Activated CD4-positive, alpha-beta memory T cell treated with anti-CD3 and anti-CD28 coated beads for 36 hours (primary cell): ENCODE data around the gene BTLA. TPM values are rescaled to one million over a fixed set of nuclear protein-coding genes. Genes with fewer than 3 reads are reported as not detected.

Experiments
- CTCF ChIA-PET: fragments of 350-600 bp; sonication (Branson Sonifier 250); formaldehyde crosslinking; loops from one replicate; lab custom pipeline; 2021; ENCODE audit warnings: antibody characterized with exemption, inconsistent platforms; lab: Charles Lee
- POLR2A ChIA-PET: fragments of 350-600 bp; sonication (Branson Sonifier 250); formaldehyde crosslinking; loops from one replicate; lab custom pipeline; 2021; ENCODE audit warnings: antibody characterized with exemption; lab: Charles Lee
- DNase-seq: peaks from one replicate; pipeline ENCODE4 v3.0.0-alpha.2; 2020
- H3K27ac Mint-ChIP-seq: one replicate; pipeline ENCODE4 v1.8.0; 2021; ENCODE audit warnings: mixed read lengths
- H3K27me3 Mint-ChIP-seq: one replicate; pipeline ENCODE4 v1.8.0; 2021; ENCODE audit warnings: mixed read lengths
- H3K36me3 Mint-ChIP-seq: one replicate; pipeline ENCODE4 v1.8.0; 2021; ENCODE audit warnings: mixed read lengths
- H3K4me1 Mint-ChIP-seq: one replicate; pipeline ENCODE4 v1.8.0; 2021; ENCODE audit warnings: low read depth, mixed read lengths
- H3K4me3 Mint-ChIP-seq: one replicate; pipeline ENCODE4 v1.8.0; 2021; ENCODE audit warnings: mild to moderate bottlenecking, mixed read lengths
- H3K9me3 Mint-ChIP-seq: one replicate; pipeline ENCODE4 v1.8.0; 2021; ENCODE audit warnings: mixed read lengths
- intact Hi-C: fragments of 100-400 bp; cut with micrococcal nuclease; formaldehyde crosslinking; loops from one replicate; pipeline ENCODE4 v1.15.1; 2023
- total RNA-seq, 2 experiments: library from RNA; stranded (reverse); gene quantifications; one replicate each; pipeline ENCODE4 v1.2.3, GENCODE V29; 2021

Gene BTLA
- total RNA-seq, 2 experiments from 2014 or later, result 17.3 to 18.7 TPM

DNA sequence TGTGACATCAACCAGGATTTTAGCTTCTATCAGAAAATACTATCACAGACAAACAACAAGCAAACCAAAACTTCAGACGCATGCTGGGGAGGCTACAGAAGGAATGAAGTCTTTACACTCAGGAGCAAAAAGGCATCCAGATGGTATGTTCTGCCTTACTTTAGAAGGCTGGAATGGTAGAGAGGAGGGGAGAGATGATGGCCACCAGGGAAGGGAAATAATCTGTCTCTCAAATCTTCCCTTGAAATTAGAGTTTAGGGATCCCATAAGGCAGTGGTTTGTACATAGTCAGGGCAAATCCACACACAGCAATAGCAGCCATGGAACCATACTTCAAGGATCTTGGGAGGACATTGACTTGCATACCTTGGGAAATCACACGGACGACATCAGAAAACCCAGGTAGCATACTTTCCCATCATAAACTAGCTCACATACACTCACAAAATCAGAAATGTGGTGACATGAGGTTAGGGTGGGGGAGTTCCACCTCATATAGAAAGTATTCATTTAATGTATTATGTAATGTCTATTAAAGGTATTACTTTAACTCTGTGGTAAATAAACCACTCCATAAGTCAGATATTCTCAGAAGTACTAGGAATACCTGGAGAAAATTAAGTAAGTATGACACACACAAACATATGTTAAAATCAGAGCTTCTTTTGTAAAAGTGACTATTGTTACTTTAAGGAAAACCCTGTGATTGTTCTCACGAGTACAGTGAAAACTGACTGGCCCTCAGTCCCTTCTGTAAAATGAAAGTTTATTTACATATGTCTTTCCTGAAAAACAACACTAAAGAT lies 9.4 kb downstream of the BTLA start:
- DNase-seq, result no peak
- peaks cover 14% of the 10 kb centered on the region for H3K36me3 Mint-ChIP-seq
- CTCF ChIA-PET, result interaction anchor here (0.6 to 2.1 kb wide), 6 partner anchors 12 to 161 kb away, joined by 3 to 5 read pairs (median 4); partner anchors contain the start of gene CD200
- intact Hi-C loops, result loop anchor here (2.0 to 5.0 kb wide), 4 partner anchors 73 to 883 kb away; partner anchors contain the start of genes GCSAM and SLC35A5
- peaks cover 5% of the 10 kb centered on the region for H3K9me3 Mint-ChIP-seq
- peak overlapping the region; percentile 47 for H3K4me3 Mint-ChIP-seq
- H3K27ac Mint-ChIP-seq, result peak overlapping the region; percentile 68
- POLR2A ChIA-PET, result interaction anchor here (2.1 kb wide), 1 partner anchor 10 kb away, joined by 8 read pairs; the partner anchor contains the start of gene BTLA
- H3K27me3 Mint-ChIP-seq, result no peaks in the 10 kb centered on the region
- H3K4me1 Mint-ChIP-seq, result peaks cover 64% of the 10 kb centered on the region

DNA sequence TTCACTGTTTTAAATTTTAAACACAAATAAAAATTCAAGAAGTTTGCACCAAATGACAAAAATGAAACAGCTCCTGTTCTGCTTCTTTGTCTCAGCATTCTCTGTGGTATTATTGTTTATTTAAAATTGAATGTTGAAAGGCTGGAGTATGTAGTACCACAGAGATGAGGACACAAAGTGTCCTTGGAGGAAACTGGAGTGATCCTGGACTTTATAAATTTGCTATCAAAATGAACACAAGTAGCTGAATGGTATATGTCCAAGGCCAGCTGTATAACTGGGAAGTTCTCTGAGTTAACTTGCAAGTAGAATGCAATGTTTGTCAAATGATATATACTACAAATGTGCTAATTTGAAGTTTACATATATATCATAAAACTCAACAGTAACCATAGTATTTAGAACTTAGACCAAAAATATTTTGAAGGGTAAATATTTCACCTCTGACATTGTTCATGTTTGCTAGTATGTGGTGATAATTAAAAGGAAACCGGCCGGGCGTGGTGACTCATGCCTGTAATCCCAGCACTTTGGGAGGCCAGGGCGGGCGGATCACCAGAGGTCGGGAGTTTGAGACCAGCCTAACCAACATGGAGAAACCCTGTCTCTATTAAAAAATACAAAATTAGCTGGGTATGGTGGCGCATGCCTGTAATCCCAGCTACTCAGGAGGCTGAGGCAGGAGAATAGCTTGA lies 12.3 kb downstream of the BTLA start:
- ChIA-PET POLR2A (no interaction called here), CTCF (no interaction called here)
- intact Hi-C loops, result no loop called here
- Mint-ChIP-seq H3K36me3 (peaks cover 5% of the 10 kb centered on the region), H3K9me3 (no peaks in the 10 kb centered on the region), H3K27me3 (no peaks in the 10 kb centered on the region), H3K27ac (peak overlapping the region; percentile 39), H3K4me1 (peaks cover 63% of the 10 kb centered on the region), H3K4me3 (no peak overlapping the region)
- no peak for DNase-seq

DNA sequence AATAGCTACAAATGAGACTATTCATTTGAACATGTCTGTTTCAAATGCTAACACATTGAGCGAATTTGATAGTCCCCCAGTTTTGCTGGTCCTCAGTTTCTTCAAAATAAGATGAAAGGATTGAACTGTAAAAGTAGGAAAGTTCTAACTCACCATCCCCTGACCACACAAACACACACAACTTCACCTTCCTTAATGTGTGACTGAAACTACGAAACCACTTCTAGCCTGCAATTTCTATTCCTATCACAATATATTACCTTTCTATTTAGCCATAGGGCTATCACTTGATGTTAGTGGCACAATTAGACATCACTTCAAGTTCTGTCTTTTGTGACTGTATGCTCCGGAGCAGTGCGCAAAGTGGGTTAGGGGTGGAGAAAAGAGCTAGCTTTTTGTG lies 14.9 kb downstream of the BTLA start:
- H3K4me1 Mint-ChIP-seq, result peaks cover 59% of the 10 kb centered on the region
- intact Hi-C loops, result no loop called here
- no peaks in the 10 kb centered on the region for H3K9me3 Mint-ChIP-seq
- no peaks in the 10 kb centered on the region for H3K27me3 Mint-ChIP-seq
- no peak for DNase-seq
- CTCF ChIA-PET, result no interaction called here
- peaks cover 9% of the 10 kb centered on the region for H3K36me3 Mint-ChIP-seq
- H3K4me3 Mint-ChIP-seq, result no peak overlapping the region
- POLR2A ChIA-PET, result no interaction called here
- no peak overlapping the region for H3K27ac Mint-ChIP-seq

DNA sequence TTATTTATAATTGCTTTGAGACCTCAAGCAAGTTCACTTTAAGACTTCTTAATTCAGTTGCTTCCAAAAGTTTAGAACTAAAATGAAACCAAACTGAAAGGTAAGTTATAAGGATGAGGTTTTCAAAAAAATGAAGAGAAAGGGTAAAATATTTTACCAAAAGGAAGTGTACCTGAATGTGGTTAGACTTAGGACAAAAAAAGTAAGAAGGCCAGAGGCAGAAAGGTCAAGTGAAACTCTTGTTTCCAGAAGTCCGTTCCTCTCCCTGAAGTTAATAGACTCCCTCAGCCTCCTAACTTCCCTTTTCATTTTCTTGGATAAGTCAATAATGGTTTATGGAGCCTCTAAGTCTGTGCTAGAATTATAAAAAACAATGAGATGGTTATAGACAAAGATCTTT lies 16.6 kb downstream of the BTLA start:
- intact Hi-C loops, result no loop called here
- no peak overlapping the region for H3K4me3 Mint-ChIP-seq
- H3K27me3 Mint-ChIP-seq, result no peaks in the 10 kb centered on the region
- H3K27ac Mint-ChIP-seq, result peak overlapping the region; percentile 38
- H3K9me3 Mint-ChIP-seq, result no peaks in the 10 kb centered on the region
- DNase-seq, result no peak
- POLR2A ChIA-PET, result no interaction called here
- H3K4me1 Mint-ChIP-seq, result peaks cover 49% of the 10 kb centered on the region
- CTCF ChIA-PET, result no interaction called here
- peaks cover 18% of the 10 kb centered on the region for H3K36me3 Mint-ChIP-seq

DNA sequence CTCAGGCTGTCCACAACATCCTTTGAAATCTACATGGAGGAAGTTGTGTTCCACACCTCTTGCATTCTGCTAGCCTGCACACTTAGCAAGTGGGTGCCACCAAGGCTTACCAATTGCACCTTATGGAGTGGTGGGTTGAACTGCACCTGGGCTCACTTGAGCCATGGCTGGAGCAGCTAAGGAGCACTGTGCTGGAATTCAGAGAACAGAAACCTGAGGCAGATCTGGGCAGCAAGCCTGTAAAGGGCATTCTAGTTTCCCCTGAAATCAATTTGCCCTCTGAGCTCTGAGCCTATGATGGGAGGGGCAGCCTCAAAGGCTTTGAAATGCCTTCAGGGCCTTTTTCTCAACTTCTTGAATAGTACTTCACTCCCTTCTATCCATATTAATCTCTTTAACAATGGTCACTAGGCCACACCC lies 18.0 kb downstream of the BTLA start:
- intact Hi-C loops, result no loop called here
- no peak overlapping the region for H3K4me3 Mint-ChIP-seq
- peaks cover 26% of the 10 kb centered on the region for H3K36me3 Mint-ChIP-seq

DNA sequence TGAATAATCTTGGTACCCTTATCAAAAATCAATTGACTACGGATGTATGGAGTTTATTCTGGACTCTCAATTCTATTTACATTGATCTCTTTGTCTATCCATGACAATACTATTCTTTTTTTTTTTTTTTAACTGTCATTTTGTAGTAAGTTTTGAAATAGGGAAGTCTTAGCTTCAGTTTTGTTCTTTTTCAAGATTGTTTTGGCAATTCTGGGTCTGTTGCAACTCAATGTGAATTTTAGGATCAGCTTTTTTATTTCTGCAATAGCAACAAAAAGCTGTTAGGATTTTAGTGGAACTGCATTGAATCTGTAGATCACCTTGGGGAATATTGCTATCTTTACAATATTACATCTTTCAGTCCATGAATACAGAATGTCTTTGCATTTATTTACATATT lies 21.4 kb downstream of the BTLA start:
- H3K27me3 Mint-ChIP-seq, result no peaks in the 10 kb centered on the region
- no peak for DNase-seq
- H3K36me3 Mint-ChIP-seq, result peaks cover 35% of the 10 kb centered on the region
- ChIA-PET POLR2A (no interaction called here), CTCF (no interaction called here)
- H3K4me3 Mint-ChIP-seq, result no peak overlapping the region
- H3K27ac Mint-ChIP-seq, result no peak overlapping the region
- no peaks in the 10 kb centered on the region for H3K9me3 Mint-ChIP-seq
- H3K4me1 Mint-ChIP-seq, result peaks cover 58% of the 10 kb centered on the region
- intact Hi-C loops, result no loop called here

More for the DNA sequence above, 18.0 kb downstream of the BTLA start:
- Mint-ChIP-seq H3K4me1 (peaks cover 46% of the 10 kb centered on the region), H3K9me3 (no peaks in the 10 kb centered on the region), H3K27me3 (no peaks in the 10 kb centered on the region), H3K27ac (no peak overlapping the region)
- no peak for DNase-seq
- POLR2A ChIA-PET, result no interaction called here
- CTCF ChIA-PET, result no interaction called here

DNA sequence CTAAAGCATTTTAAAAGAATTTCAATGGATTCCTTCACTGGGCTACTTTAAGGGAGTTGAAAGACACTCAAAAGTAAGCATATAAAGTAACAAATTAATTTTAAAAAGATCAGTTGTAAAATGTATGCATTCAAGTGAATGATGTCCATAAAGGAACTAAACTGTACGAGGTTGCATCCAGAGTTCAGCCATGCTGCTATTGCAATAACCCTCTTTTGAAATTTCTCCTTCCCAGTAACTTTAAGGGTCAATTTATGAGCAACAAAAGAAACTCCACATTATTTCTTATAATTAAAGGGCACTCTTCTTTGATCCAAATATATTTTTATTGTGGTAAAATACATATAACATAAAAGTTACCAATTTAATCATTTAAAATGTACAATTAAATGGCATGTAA lies 22.9 kb downstream of the BTLA start:
- Mint-ChIP-seq H3K27ac (no peak overlapping the region), H3K4me1 (peaks cover 56% of the 10 kb centered on the region), H3K9me3 (no peaks in the 10 kb centered on the region), H3K27me3 (no peaks in the 10 kb centered on the region), H3K4me3 (no peak overlapping the region), H3K36me3 (peaks cover 35% of the 10 kb centered on the region)
- ChIA-PET POLR2A (no interaction called here), CTCF (no interaction called here)
- no peak for DNase-seq
- intact Hi-C loops, result no loop called here

DNA sequence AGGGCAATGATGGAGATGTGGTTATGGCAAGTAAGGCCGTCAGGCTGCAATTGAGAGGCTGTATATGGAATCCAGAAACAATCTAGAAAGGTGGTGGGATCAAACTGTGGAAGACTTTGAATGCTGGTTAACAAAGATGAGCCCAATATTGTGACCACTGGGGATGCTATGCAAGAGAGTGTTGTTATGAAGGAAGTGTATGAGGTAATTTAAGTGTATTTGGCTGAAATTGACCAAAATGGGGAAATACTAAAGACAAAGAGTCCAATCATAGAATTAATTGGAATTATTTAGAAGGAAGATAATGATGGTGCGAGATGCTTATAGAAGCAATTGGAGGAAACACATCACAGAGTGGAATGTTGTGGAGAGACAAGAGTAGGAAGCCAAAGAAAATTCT lies 24.5 kb downstream of the BTLA start:
- Mint-ChIP-seq H3K9me3 (no peaks in the 10 kb centered on the region), H3K4me1 (peaks cover 60% of the 10 kb centered on the region), H3K36me3 (peaks cover 33% of the 10 kb centered on the region), H3K4me3 (no peak overlapping the region), H3K27ac (no peak overlapping the region), H3K27me3 (no peaks in the 10 kb centered on the region)
- POLR2A ChIA-PET, result no interaction called here
- DNase-seq, result no peak
- intact Hi-C loops, result no loop called here
- CTCF ChIA-PET, result no interaction called here

DNA sequence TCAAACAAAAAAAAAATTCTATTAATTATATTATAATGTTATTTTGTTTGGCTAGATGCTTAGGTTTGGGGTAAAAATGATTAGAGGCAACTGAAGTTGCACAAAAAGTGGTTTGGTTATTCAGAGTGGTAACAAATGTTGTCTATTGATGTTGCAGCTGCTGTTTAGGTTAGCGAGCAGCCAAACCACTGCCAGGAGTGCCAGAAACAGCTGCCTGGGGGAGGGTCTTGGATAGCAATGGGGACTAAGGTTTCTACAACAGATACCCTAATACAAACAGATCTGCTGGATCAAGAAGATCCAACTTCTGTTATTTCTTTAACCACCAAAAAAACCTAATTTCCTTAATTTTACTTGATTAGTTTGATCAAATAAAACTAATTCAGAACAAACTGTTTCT lies 26.6 kb downstream of the BTLA start:
- Mint-ChIP-seq H3K36me3 (peaks cover 20% of the 10 kb centered on the region), H3K4me1 (peaks cover 70% of the 10 kb centered on the region), H3K9me3 (no peaks in the 10 kb centered on the region), H3K27me3 (no peaks in the 10 kb centered on the region), H3K4me3 (no peak overlapping the region), H3K27ac (no peak overlapping the region)
- ChIA-PET POLR2A (no interaction called here), CTCF (no interaction called here)
- DNase-seq, result no peak
- intact Hi-C loops, result no loop called here

DNA sequence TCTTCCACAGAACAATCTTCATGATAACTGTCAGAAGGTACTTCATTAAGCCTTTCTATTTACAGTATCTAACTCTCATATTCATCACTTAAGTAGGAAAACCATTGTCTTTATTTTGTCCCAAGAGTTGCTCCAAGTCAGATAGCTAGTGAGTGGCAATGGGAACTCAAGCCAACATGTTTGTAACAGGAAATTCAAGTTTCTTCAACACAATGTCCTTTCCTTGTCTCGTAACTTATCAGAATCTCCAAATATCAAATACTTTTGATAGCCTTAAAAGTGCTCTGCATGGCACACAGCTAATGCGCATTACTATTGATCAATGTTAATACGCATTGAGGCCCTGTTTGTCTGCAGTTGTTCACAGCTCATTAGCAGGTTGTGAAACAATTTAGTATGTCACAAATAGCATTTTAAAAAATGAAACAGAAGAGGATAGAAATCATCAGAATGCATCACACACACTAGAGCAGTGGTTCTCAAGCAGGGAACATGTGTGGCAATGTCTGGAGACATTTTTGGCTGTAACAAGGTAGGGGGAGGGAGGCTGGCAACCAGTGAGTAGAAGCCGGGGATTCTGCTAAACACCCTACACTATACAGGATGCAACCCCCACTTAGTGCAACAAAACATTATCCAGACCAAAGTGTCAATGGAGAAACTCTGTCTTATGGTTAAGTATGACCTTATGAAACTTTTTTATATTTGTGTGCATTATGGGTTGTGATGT lies 27.5 kb downstream of the BTLA start:
- no peak overlapping the region for H3K27ac Mint-ChIP-seq
- H3K9me3 Mint-ChIP-seq, result no peaks in the 10 kb centered on the region
- H3K4me3 Mint-ChIP-seq, result no peak overlapping the region
- no peak for DNase-seq
- H3K27me3 Mint-ChIP-seq, result no peaks in the 10 kb centered on the region
- ChIA-PET CTCF (no interaction called here), POLR2A (no interaction called here)
- peaks cover 75% of the 10 kb centered on the region for H3K4me1 Mint-ChIP-seq
- H3K36me3 Mint-ChIP-seq, result peaks cover 13% of the 10 kb centered on the region
- intact Hi-C loops, result no loop called here

DNA sequence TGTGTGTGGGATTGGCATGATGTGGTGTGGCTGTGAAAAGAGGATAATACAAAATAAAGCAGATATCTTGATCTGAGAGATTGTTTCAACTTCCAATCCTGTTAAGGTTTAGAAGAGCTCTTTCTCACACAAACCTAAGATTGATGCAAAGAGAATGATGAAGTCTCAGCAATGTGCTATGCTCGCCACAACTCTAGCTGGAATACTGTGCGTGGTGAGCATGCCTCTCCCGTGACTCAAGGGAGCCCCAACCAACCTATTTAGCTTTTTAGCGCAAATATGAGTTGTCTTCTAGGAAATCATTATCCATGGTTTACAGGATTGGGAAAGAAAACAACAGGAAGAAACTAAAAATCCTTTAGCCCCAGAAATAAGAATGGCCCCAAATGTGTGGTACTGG lies 28.5 kb downstream of the BTLA start:
- Mint-ChIP-seq H3K27me3 (no peaks in the 10 kb centered on the region), H3K27ac (no peak overlapping the region), H3K4me3 (no peak overlapping the region), H3K36me3 (peaks cover 16% of the 10 kb centered on the region), H3K4me1 (peaks cover 81% of the 10 kb centered on the region), H3K9me3 (no peaks in the 10 kb centered on the region)
- DNase-seq, result no peak
- POLR2A ChIA-PET, result no interaction called here
- intact Hi-C loops, result no loop called here
- CTCF ChIA-PET, result no interaction called here

DNA sequence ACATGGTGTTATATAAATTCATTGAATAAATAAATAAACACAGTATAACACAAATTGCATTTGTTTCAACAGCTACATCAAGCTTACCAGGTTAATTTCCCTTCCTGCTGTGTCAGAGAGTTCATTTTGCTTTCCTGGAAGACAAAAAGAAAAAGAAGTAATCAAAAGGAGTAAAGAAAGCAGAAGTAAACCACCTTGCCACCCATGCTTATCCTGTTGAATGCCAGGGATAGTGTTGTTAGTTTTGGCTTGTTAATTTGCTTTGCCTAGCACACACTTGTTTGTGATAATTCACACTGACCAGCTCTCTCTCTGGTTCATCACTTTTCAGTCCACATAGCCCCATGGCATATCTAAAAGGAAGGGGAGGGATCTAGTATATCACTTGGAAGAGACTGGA lies 29.6 kb downstream of the BTLA start:
- POLR2A ChIA-PET, result no interaction called here
- Mint-ChIP-seq H3K36me3 (peaks cover 14% of the 10 kb centered on the region), H3K27ac (peak overlapping the region; percentile 4), H3K4me3 (no peak overlapping the region), H3K27me3 (no peaks in the 10 kb centered on the region), H3K9me3 (no peaks in the 10 kb centered on the region), H3K4me1 (peaks cover 83% of the 10 kb centered on the region)
- CTCF ChIA-PET, result no interaction called here
- intact Hi-C loops, result no loop called here
- DNase-seq, result no peak
